Coronary artery (tissue), 2 donors: ENCODE results near the gene JCAD.

Experiments used
- DNase-seq: peaks from one replicate; pipeline ENCODE4 v3.0.0-alpha.2; 2017; ENCODE audit warnings: low spot score
- H3K27ac ChIP-seq, 2 donors: fragments of 200-600 bp; sonication (generic); one replicate each; pipeline ENCODE4 v1.5.1; 2016 to 2019
- H3K4me3 ChIP-seq: fragments of 200-600 bp; sonication (generic); 2 replicates; pipeline ENCODE4 v1.5.1; 2016; ENCODE audit warnings: mild to moderate bottlenecking, moderate library complexity
- TF ChIP-seq, protein P1 (sequence below): fragments of 200-600 bp; sonication (generic); IDR thresholded peaks from one replicate; pipeline ENCODE4 v1.5.1; 2019; ENCODE audit warnings: antibody characterized with exemption

The JCAD gene

DNA sequence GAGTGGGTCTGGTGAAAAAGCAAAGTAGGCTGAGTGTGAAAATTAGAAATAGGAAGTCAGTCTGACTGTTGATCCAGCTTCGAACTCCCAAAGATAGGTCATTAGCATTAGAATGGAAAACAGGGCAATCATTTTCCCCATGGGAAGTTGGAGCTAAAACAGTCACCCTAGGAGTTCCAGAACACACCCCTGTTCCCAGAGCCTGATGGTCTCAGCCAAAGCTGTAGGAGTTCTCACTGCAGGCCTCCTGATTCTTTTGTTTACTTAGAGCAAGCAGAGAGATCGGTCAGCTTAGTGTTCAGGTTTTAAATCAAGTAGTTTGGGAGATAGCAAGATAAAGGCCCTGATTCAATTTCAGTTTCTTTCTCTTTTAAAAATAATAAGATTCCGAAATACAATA is 28.8 kb upstream of the JCAD start:
- DNase-seq = no peak

DNA sequence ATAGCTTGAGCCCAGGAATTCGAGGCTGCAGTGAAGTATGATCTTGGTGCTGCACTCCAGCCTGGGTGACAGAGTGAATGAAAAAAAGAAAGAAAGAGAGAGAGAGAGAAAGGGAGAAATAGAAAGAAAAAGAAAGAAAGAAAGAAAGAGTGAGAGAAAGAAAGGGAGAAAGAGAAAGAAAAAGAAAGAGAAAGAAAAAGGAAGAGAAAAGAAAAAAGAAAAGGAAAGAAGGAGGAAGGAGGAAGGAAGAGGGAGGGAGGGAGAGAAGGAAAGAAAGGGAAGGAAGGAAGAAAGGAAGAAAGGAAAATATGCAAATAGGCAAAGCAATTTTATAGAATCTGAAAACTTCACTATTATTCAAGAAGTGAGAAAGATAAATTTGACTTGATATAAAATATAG is 24.5 kb upstream of the JCAD start:
- TF ChIP-seq, protein P1, sequence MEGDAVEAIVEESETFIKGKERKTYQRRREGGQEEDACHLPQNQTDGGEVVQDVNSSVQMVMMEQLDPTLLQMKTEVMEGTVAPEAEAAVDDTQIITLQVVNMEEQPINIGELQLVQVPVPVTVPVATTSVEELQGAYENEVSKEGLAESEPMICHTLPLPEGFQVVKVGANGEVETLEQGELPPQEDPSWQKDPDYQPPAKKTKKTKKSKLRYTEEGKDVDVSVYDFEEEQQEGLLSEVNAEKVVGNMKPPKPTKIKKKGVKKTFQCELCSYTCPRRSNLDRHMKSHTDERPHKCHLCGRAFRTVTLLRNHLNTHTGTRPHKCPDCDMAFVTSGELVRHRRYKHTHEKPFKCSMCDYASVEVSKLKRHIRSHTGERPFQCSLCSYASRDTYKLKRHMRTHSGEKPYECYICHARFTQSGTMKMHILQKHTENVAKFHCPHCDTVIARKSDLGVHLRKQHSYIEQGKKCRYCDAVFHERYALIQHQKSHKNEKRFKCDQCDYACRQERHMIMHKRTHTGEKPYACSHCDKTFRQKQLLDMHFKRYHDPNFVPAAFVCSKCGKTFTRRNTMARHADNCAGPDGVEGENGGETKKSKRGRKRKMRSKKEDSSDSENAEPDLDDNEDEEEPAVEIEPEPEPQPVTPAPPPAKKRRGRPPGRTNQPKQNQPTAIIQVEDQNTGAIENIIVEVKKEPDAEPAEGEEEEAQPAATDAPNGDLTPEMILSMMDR = no peak
- no peak overlapping the region for H3K4me3 ChIP-seq
- no peak overlapping the region for H3K27ac ChIP-seq
- DNase-seq = no peak

More for the DNA sequence above, 28.8 kb upstream of the JCAD start:
- no peak overlapping the region for H3K4me3 ChIP-seq
- H3K27ac ChIP-seq = no peak overlapping the region
- TF ChIP-seq, protein P1 = no peak

DNA sequence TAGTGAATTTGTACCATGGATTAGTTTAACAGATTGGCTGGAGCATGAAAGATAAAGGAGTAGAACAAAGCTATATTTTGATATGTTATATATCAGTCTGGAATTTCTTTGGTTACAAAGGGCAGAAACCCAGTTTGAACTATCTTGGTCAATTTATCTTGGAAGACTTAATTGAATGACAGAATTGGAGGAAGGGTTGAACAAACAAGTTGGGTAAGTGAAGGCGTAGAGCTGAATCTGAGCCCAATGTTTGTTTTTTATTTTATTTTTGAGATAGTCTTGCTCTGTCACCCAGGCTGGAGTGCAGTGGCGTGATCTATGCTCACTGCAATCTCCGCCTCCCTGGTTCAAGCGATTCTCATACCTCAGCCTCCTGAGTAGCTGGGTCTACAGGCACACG is 21.8 kb upstream of the JCAD start:
- Histone ChIP-seq H3K27ac (no peak overlapping the region), H3K4me3 (no peak overlapping the region)
- TF ChIP-seq, protein P1 = no peak
- DNase-seq = no peak

GRCh38 chr10:30080161-30080560 is 20.8 kb upstream of the JCAD start:
- no peak overlapping the region for H3K27ac ChIP-seq
- no peak for DNase-seq
- H3K4me3 ChIP-seq = no peak overlapping the region
- TF ChIP-seq, protein P1 = no peak

- no peak overlapping the region for H3K4me3 ChIP-seq
- H3K27ac ChIP-seq = no peak overlapping the region
- DNase-seq = no peak
- TF ChIP-seq, protein P1 = no peak
Observed at GRCh38 chr10:30079408-30079807, 20.0 kb upstream of the JCAD start.

DNA sequence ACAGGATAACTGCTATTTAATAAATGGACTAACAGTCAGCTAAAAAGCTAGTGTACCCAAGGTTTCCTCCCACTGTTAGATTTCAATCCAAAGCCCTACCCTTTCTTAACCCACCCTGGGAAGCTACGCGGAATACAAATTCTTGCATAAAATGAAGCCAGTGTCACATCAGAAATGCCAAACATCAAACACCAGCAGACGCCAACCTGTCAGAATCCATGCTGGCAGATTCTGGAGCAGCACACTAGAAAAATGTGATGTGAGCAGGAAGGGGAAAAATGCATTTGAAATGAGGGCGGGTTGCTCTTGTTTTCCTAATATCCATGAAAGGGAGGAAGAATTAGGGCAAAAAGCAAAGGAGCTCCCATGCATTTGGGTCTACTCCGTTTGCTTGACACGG is 16.1 kb upstream of the JCAD start:
- TF ChIP-seq, protein P1 = no peak
- H3K27ac ChIP-seq = no peak overlapping the region
- no peak overlapping the region for H3K4me3 ChIP-seq
- DNase-seq = no peak

DNA sequence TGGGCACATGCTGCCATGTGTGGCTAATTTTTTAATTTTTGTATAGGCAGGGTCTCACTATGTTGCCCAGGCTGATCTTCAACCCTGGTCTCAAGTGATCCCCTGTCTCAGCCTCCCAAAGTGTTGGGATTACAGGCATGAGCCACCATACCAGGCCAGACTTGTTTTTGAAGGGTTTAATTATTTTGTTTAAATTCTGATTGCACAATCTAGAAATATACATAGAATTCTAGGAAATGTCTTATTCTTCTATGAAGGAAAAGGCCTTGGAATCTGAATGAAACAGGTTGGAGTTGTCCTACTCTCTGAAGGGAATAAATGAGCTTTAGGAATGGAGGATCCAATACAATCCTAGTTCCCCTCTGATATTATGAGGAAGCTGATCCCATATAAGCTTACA is 15.5 kb upstream of the JCAD start:
- no peak for DNase-seq
- H3K4me3 ChIP-seq = no peak overlapping the region
- TF ChIP-seq, protein P1 = no peak
- H3K27ac ChIP-seq = no peak overlapping the region
